Hematopoietic multipotent progenitor cell treated with erythropoietin and hydrocortisone succinate and interleukin-3 and kit ligand, for 17 days (in vitro differentiated cells): ENCODE data around the gene TCEAL9.
"Not testable (repeated sequence)": the region's sequence is repeated elsewhere in the genome, so short reads cannot be mapped to it uniquely, and the experiment has no call there.

ENCODE experiments used
- DNase-seq: peaks from one replicate; pipeline ENCODE4 v3.0.0-alpha.2; 2015; ENCODE audit warnings: low spot score

TCEAL9 gene

DNA sequence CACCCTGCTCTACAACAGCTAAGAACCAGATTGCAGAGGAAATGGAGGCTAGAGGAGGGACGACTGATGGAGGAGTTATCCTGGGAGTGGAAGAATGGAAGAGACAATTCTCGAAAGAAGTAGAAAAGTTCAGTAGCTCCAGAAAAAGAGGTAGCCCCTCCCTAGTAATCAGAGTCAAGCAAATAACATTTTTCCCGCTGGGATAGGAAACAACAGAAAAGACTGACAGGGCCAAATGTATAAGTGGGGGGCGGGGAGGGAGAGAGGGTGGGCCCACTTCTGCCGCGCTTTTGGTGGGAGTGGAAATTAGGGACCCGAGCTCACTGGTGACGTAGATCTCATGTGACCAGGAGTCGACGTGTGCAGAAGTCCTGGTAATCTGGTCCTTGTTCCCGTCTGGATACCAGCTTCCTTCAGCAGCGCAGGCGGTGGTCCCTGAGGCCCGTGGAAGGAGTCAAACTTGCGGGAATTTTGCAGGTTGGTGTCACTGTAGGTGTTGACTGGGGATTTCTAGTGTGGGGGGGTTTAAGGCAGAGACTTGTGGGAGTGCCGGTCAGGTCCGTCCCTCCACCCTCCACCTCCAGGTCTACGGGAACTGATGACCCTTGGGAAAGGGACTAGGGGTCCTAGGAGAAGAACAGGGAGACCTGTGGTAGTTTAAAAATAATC, at the start of gene TCEAL9:
TSS of gene TCEAL9 (plus strand) at position 377 of the 669 bp plus-strand sequence. CDS start 1,179 bp downstream, outside the sequence.
- no peak for DNase-seq

DNA sequence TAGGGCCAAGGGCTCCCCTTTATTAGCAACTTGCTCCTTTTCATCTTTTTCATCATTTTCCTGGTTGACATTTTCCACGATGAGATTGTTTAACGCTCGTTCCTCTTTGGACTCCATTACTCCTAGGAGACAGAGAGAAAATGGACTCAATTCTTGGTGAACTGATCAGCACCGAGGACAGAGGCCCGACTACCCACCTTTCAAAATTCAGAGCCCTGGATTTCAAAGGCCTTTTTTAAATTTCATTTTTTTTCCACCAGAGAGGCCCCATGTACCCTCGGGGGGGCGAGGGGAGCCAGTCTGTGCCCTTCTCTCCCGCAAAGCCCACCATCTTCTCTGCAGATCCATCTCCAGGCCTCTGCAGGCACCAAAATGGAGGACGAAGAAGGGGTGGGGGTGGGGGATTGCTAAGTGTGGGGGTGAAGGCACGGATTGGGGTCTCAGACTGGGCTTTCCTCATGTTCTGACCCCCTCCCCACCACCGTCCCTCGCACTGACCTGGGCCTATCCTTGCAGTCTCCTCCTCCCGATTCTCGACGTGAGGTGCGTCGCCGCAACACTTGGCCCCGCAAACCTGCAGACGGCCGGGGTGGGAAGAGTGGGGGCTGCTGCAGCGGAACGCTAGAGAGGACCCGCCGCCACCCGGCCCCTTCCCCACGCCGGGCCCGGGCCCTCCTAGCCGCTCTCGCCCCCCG, 46.3 kb upstream of the TCEAL9 start:
- no peak for DNase-seq

GRCh38 chrX:103310555-103311398, 45.5 kb upstream of the TCEAL9 start, which contains the start of gene BEX2:
Gene BEX2 (minus strand): TSS chrX:103310990. CDS start chrX:103309976, 1,014 bp downstream.
- DNase-seq = peak; percentile 5

- DNase-seq = no peak
Observed at GRCh38 chrX:103311399-103311780, 44.9 kb upstream of the TCEAL9 start.

GRCh38 chrX:103329991-103330390, 26.3 kb upstream of the TCEAL9 start, which contains the start of gene TCEAL7:
Gene TCEAL7 (plus strand): TSS chrX:103330239. CDS start chrX:103331404, 1,165 bp downstream.
- DNase-seq = no peak

- no peak for DNase-seq
Observed at GRCh38 chrX:103330681-103331288, 25.5 kb upstream of the TCEAL9 start.

DNA sequence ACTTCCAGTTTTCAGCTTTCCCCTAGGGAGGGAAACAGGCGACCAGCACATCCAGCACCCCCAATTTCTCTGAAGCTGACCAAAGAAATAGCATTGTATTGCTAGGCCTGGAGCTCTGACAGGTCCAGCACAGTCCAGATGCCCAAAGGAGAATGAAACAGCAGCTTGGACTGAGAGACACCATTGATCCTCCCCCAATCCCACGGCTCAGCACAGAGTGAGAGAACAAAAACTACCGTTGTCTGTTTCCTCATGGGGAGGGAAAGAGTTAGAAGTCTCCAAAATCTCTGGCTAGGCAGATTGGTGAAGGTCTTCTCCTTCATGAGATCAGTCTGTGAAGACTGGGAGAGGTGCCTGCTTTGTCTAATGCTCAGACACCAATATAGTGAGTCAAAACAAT, 17.6 kb upstream of the TCEAL9 start:
- no peak for DNase-seq

- DNase-seq = peak; percentile 5
Observed at GRCh38 chrX:103343105-103343504, 13.2 kb upstream of the TCEAL9 start.

DNA sequence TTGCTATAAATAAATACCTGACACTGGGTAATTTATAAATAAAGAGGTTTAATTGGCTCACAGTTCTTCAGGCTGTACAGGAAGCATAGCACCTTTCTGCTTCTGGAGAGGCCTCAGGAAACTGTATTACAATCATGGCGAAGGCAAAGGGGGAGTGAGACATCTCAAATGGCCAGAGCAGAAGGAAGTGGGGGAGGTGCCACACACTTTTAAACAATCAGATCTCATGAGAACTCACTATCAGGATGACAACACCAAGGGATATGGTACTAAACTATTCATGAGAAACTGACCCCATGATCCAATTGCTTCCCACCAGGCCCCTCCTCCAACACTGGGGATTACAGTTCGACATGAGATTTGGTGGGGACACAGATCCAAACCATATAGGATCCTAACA, 11.7 kb upstream of the TCEAL9 start:
- DNase-seq = no peak

DNA sequence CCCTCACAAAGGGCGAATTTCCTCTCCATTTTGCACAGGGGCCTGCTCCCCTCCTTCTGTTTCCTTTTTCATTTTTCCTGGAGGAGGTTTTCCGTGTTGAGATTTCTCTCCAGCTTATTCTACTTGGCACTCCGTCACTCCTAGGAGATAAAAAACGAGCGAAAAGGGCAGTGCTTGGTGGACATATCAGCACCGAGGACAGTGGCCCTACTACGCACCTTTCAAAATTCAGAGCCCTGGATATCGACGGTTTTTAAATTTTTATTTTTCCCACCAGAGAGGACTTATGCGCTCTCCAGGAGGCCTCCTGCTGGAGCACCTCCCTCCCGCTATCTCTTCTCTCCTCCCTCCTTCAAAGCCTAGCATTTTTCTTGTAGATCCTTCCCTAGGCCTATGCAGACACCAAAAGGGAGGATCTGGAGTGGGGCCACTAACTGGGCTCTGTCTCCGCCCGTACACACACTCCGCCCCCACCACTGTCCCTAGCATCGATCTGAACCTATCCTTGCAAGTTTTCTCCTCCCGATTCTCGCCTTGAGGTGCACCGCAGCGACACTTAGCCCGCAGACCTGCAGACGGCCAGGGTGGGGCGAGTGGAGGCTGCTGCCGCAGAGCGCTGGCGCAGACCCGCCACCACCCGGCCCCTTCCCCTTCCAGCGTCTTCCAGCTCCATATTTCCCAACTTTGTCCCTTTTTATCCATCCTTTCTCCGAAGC, 8.5 kb upstream of the TCEAL9 start:
- DNase-seq = no peak

DNA sequence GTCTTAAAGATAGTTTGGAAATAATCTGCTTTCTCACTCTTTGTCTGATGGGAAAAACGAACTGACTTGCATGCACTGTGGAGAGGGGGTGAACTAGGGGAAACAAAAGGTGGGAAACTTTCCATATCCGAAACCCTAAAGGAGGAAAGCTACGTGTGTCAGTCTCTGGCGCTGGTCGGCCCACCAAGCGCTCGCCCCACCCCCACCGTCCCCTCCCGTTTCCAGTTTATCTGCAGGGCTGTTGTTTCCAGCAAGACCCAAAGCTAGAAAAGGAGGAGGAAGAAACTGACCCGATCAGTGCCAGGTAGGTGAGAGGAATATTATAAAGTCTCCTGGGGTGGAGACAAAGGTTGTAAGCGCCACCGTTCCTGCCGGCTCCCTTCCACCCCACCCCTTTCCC, 552 bp downstream of the TCEAL9 start:
- no peak for DNase-seq

DNA sequence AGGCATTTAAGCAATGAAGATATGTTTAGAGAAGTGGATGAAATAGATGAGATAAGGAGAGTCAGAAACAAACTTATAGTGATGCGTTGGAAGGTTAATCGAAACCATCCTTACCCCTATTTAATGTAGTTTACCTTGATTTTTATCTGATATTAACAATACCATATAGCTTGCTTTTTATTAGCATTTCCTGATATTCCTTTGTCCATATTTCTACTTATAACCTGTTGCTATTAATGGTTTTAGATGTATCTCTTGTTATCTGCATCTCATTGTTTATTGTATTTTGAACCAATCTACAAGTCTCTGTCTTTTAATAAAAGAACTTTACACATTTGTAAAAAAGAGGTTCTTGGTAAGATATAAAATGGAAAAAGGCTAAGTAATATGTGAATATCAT, 1.6 kb downstream of the TCEAL9 start:
- no peak for DNase-seq

DNA sequence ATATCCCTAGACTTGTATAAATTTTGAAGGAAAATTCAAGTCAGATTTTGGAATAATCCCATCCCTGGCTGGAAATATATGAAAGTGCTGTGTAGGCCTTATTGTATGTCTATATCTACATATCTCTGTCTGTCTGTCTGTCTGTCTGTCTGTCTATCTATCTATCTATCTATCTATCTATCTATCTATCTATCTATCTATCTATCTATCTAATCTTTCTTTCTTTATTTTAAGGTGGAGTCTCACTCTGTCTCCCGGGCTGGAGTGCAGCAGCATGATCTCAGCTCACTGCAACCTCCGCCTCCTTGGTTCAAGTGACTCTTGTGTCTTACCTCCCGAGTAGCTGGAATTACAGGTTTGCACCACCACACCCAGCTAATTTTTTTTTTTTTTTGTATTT, 3.3 kb downstream of the TCEAL9 start:
- DNase-seq = not testable (repeated sequence)

GRCh38 chrX:103360092-103360491, 3.8 kb downstream of the TCEAL9 start:
- DNase-seq = peak; percentile 3

DNA sequence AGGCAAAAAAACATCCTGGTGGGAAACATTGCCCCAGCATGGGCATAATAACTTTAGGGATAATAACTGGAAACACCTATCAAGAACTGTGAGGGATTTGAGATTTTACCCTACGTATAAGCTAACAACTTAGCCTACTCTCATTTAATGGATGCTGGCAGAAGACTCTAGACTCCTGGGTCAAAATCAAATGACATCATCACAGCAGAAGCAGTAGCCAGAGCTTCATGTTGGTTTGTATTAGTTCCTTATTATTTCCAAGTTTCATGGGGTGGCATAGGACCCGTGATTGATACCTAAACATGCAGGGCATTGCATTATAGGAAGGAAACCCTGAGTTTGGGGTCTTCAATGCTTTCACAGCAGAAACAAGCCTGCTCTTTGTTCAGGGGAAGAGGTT, 4.6 kb downstream of the TCEAL9 start:
- no peak for DNase-seq

- no peak for DNase-seq
Observed at GRCh38 chrX:103361798-103362197, 5.5 kb downstream of the TCEAL9 start.

- no peak for DNase-seq
Observed at GRCh38 chrX:103362474-103362873, 6.2 kb downstream of the TCEAL9 start.

DNA sequence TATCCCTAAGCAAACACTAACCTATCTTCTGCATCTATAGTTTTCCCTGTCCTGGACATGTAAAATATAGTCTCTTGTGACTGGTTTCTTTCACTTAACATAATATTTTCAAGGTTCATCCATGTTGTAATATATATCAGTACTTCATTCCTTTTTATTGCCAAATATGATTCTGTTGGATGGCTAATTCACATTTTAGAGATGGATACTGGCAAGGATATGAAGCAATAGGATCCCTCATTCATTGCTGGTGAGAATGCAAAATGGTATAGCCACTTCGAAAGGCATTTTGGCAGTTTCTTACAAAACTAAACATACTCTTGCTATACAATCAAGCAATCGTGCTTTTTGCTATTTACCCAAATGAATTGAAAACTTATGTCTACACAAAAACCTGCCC, 6.7 kb downstream of the TCEAL9 start:
- no peak for DNase-seq

- no peak for DNase-seq
Observed at GRCh38 chrX:103367502-103367901, 11.2 kb downstream of the TCEAL9 start.

GRCh38 chrX:103369479-103369878, 13.2 kb downstream of the TCEAL9 start:
- no peak for DNase-seq

DNA sequence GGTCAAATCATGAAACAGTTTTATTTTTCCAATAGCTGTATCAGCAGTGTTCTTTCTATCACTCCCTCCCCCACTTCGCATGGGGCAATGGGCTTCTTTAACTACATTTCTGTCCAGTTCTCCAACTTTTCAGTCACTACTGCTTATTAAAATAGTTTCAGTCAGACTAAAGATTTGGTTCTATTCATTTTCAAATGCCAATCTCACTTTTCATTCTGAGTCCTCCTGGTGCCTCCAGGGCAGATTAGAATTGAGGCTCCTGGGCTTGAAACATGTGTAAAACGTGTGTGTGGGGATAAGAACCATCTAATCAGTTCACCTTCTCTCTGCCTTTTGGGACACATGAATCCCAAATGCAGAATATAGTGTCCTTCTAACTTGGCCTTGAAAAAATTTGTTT, 16.6 kb downstream of the TCEAL9 start:
- DNase-seq = no peak

DNA sequence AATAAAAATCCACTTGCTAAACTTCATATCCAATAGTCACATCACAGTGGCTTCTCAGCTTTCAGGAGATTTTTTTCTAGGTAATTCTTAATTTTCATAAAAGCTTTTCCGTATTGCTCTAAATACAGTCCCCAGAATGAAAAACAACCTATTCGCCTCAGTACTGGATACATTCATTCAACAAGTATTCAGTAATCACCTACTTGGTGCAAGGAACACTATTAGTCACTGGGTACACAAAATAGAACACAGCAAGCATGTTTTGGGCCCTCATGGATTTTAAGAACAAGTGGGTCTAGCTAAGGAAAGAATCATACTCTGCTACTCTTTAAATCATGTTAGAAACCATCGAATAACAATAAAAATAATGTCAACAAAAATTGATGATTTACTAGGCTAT, 17.3 kb downstream of the TCEAL9 start:
- DNase-seq = no peak
